K562 (cell line): ENCODE results near the gene SLC24A3. TPM values are rescaled to one million over a fixed set of nuclear protein-coding genes. Genes with fewer than 3 reads are reported as not detected.

Source experiments
- ATAC-seq: fragments of 200-7000 bp; cut with Tn5 transposase; 3 replicates; pipeline ENCODE4 v1.9.1; 2020; ENCODE audit warnings: moderate library complexity
- BruUV-seq: library from RNA; stranded (reverse); fragments of 400-500 nt; replicated peaks from 2 replicates; lab custom pipeline; 2021; lab: Mats Ljungman, UMichigan
- CTCF ChIA-PET: fragments of 300-600 bp; formaldehyde crosslinking; extraction: SDS; loops from one replicate; lab custom pipeline; 2021; ENCODE audit warnings: low intra/inter-chr PET ratio; lab: Yijun Ruan, JAX
- POLR2A ChIA-PET: fragments of 300-600, 350-650 bp; sonication (Branson Sonifier 250); formaldehyde crosslinking; extraction: SDS; loops from one replicate; lab custom pipeline; 2021; ENCODE audit warnings: antibody characterized with exemption, inconsistent platforms; lab: Yijun Ruan, JAX
- DNase-seq, 4 experiments: peaks; one replicate each; pipeline versions ENCODE4 v3.0.0 to v3.0.0-alpha.2; 2011 to 2018; ENCODE audit warnings: low spot score in 3 of 4, mixed read lengths in 3 of 4; ENCODE audit errors: extremely low read depth in 1 of 4
- FAIRE-seq: peaks from 2 replicates; lab custom pipeline; 2011; peaks lifted over from hg19 to GRCh38; lab: Jason Lieb, UNC
- H2AFZ ChIP-seq: 2 replicates; pipeline ENCODE4 v1.6.0; 2011; ENCODE audit warnings: low read depth, low read length, control low read depth, inconsistent platforms
- H3K27ac ChIP-seq: fragments of 200-600 bp; 3 replicates; pipeline ENCODE4 v1.8.0; 2011; ENCODE audit warnings: low read depth, mild to moderate bottlenecking, control low read depth, inconsistent platforms, low read length, moderate library complexity, mixed read lengths; ENCODE audit errors: extremely low read depth
- H3K27me3 ChIP-seq, 2 experiments: fragments of 300-600 bp in 1 of 2; 2 replicates in 1 of 2; 3 replicates in 1 of 2; pipeline versions ENCODE4 v1.6.0 to v1.8.0; 2011; ENCODE audit warnings: inconsistent platforms in 2 of 2, low read length in 2 of 2, mild to moderate bottlenecking in 1 of 2, mixed read lengths in 1 of 2, moderate library complexity in 1 of 2; ENCODE audit not compliant: control insufficient read depth in 2 of 2, insufficient read depth in 2 of 2
- H3K36me3 ChIP-seq: fragments of 300-600 bp; 3 replicates; pipeline ENCODE4 v1.8.0; 2011; ENCODE audit warnings: mild to moderate bottlenecking, low read length, inconsistent platforms; ENCODE audit not compliant: control insufficient read depth, insufficient read depth
- H3K4me1 ChIP-seq, 2 experiments: fragments of 200-600 bp in 1 of 2; replicated peaks in 1 of 2; 2 replicates in 1 of 2; 3 replicates in 1 of 2; pipeline versions ENCODE4 v1.5.1 to v1.8.0; 2011; ENCODE audit warnings: inconsistent platforms in 2 of 2, low read length in 2 of 2, mild to moderate bottlenecking in 1 of 2, mixed read lengths in 1 of 2, moderate library complexity in 1 of 2; ENCODE audit not compliant: control insufficient read depth in 2 of 2, insufficient read depth in 2 of 2
- H3K4me2 ChIP-seq: 2 replicates; pipeline ENCODE4 v1.6.1; 2011; ENCODE audit warnings: low read length, control low read depth, inconsistent platforms, mixed read lengths; ENCODE audit not compliant: insufficient read depth
- H3K4me3 ChIP-seq: fragments of 200-600 bp; sonication (generic), shearing (Covaris generic); 2 replicates; pipeline ENCODE4 v1.5.1; 2016; ENCODE audit warnings: control low read depth, inconsistent platforms
- H3K79me2 ChIP-seq: fragments of 200-600 bp; 3 replicates; pipeline ENCODE4 v1.8.0; 2011; ENCODE audit warnings: low read length, inconsistent platforms; ENCODE audit not compliant: control insufficient read depth, insufficient read depth
- H3K9ac ChIP-seq, 2 experiments: 2 replicates each; pipeline versions ENCODE4 v1.6.0 to v1.6.1; 2011; ENCODE audit warnings: low read depth in 2 of 2, low read length in 2 of 2, control low read depth in 1 of 2, inconsistent platforms in 1 of 2, mild to moderate bottlenecking in 1 of 2, mixed read lengths in 1 of 2; ENCODE audit not compliant: insufficient read depth in 1 of 2
- H3K9me1 ChIP-seq: one replicate; pipeline ENCODE4 v1.6.0; 2011; ENCODE audit warnings: inconsistent platforms, mild to moderate bottlenecking, low read length, moderate library complexity; ENCODE audit not compliant: control insufficient read depth, insufficient read depth
- H3K9me3 ChIP-seq: replicated peaks from 2 replicates; pipeline ENCODE4 v1.5.1; 2011; ENCODE audit warnings: low read depth, low read length, inconsistent platforms; ENCODE audit not compliant: control insufficient read depth, insufficient read depth
- H4K20me1 ChIP-seq: replicated peaks from 2 replicates; pipeline ENCODE4 v1.6.1; 2011; ENCODE audit warnings: low read length, inconsistent platforms, mixed read lengths; ENCODE audit not compliant: control insufficient read depth, insufficient read depth
- E2F8 ChIP-seq: fragments of 450-650 bp; IDR thresholded peaks from 2 replicates; pipeline ENCODE4 v1.7.1; 2018; ENCODE audit warnings: mild to moderate bottlenecking, low read depth; ENCODE audit not compliant: partially characterized antibody
- KLF16 ChIP-seq: IDR thresholded peaks from 2 replicates; pipeline ENCODE4 v1.6.1; 2016; ENCODE audit warnings: antibody characterized with exemption
- ZBTB17 ChIP-seq: fragments of 450-650 bp; formaldehyde crosslinking; IDR thresholded peaks from 2 replicates; pipeline ENCODE4 v1.4.0; 2020; ENCODE audit warnings: mild to moderate bottlenecking
- WGBS: fragments of 100-300 bp; shearing (Covaris generic); methylation state at CpG from one replicate; pipeline ENCODE4 v1.1.6; 2016; ENCODE audit warnings: low coverage, mixed read lengths; ENCODE audit not compliant: insufficient coverage; ENCODE audit errors: missing lambda C conversion rate; 5-methylcytosine and 5-hydroxymethylcytosine counted together
- in situ Hi-C: fragments of 300-500 bp; cut with MboI; formaldehyde crosslinking; loops from 4 replicates; pipeline ENCODE4 v1.15.0; 2018; ENCODE audit warnings: inconsistent platforms, mixed read lengths
- intact Hi-C: fragments of 100-400 bp; cut with micrococcal nuclease; formaldehyde crosslinking; loops from 2 replicates; pipeline ENCODE4 v1.14.2; 2022
- polyA plus RNA-seq, 8 experiments: library from polyadenylated mRNA; depleted of rRNA in 4 of 8; stranded (reverse) in 5 of 8; unstranded in 3 of 8; fragments of >200 nt; fragmentation: Nextera tagmentation in 2 of 8; fragmentation: Illumina TruSeq in 1 of 8; extraction: Ambion mirVana in 2 of 8; extraction: Trizol in 1 of 8; gene quantifications; 2 replicates each; pipeline versions ENCODE4 v1.2.1 to v1.2.3, GENCODE V29; 2011 to 2014; ENCODE audit warnings: inconsistent platforms in 1 of 8, missing spikeins in 1 of 8
- total RNA-seq, 7 experiments: library from RNA; depleted of rRNA in 6 of 7; stranded (reverse); fragments of >200 nt in 6 of 7; fragmentation: Illumina TruSeq in 2 of 7; extraction: Trizol in 2 of 7; gene quantifications; 2 replicates each; pipeline versions ENCODE4 v1.2.1 to v1.2.3, GENCODE V29; 2011 to 2021; ENCODE audit warnings: low replicate concordance in 1 of 7
- TF ChIP-seq, protein P1 (sequence below): IDR thresholded peaks from 2 replicates; pipeline ENCODE4 v1.6.1; 2016; ENCODE audit warnings: missing genetic modification characterization, missing compliant biosample characterization
- TF ChIP-seq, protein P2 (sequence below): fragments of 250-450 bp; sonication (Bioruptor Pico); IDR thresholded peaks from 2 replicates; pipeline ENCODE4 v1.9.0; 2021; ENCODE audit warnings: mild to moderate bottlenecking

The SLC24A3 gene
- total and polyA plus RNA-seq, 9 of the 15 experiments (the other 6 are each of a cell fraction or from before 2014, with no cell fraction given): not detected

DNA sequence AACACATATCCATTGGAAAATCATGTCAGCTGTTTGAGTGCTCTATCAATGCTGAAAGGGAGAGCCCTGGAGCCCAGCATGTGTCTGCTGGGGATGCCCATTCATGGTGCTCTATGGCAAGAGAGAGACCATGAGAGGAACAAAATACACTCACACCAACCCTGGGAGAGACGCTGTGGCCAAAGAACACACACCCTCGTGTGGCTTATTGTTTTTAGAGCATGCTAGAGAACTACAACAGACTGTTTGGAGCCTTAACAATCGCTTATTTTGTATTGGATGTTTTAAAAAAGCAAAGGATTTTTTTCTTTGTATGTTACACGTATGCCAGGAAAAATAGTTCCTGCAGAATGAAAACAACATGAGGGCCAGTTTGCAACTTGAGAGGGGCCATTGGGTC is 151.0 kb downstream of the SLC24A3 start (continued):
- TF ChIP-seq, protein P1, sequence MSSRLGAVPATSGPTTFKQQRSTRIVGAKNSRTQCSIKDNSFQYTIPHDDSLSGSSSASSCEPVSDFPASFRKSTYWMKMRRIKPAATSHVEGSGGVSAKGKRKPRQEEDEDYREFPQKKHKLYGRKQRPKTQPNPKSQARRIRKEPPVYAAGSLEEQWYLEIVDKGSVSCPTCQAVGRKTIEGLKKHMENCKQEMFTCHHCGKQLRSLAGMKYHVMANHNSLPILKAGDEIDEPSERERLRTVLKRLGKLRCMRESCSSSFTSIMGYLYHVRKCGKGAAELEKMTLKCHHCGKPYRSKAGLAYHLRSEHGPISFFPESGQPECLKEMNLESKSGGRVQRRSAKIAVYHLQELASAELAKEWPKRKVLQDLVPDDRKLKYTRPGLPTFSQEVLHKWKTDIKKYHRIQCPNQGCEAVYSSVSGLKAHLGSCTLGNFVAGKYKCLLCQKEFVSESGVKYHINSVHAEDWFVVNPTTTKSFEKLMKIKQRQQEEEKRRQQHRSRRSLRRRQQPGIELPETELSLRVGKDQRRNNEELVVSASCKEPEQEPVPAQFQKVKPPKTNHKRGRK (tag): no peak

- BruUV-seq: no TSS peak
- in situ Hi-C loops: no loop called here
- DNase-seq (no peak), ATAC-seq (no peak), FAIRE-seq (no peak)
- Histone ChIP-seq H2AFZ (no peak overlapping the region), H3K36me3 (no peaks in the 10 kb centered on the region), H3K27me3 (no peaks in the 10 kb centered on the region), H3K9me1 (no peaks in the 10 kb centered on the region), H3K27ac (no peak overlapping the region), H3K9ac (no peak overlapping the region), H3K9me3 (no peaks in the 10 kb centered on the region), H4K20me1 (no peaks in the 10 kb centered on the region), H3K79me2 (no peaks in the 10 kb centered on the region), H3K4me1 (no peaks in the 10 kb centered on the region), H3K4me2 (no peak overlapping the region), H3K4me3 (no peak overlapping the region)
- WGBS: 0% methylated on average over 2 of the region's 2 CpGs
- POLR2A ChIA-PET: no interaction called here
- intact Hi-C loops: no loop called here
- TF ChIP-seq E2F8: no peak
- TF ChIP-seq, protein P2, sequence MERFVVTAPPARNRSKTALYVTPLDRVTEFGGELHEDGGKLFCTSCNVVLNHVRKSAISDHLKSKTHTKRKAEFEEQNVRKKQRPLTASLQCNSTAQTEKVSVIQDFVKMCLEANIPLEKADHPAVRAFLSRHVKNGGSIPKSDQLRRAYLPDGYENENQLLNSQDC (CRISPR knock-in tag): no peak
- TF ChIP-seq KLF16: no peak
- no peak for TF ChIP-seq ZBTB17
- TF ChIP-seq, all 486 proteins: peak for 0
- CTCF ChIA-PET: no interaction called here
Observed at GRCh38 chr20:19367591-19367990, 155.1 kb downstream of the SLC24A3 start.
